Panc1 (cell line): ENCODE measurements around the gene VSTM2A. TPM values are rescaled to one million over a fixed set of nuclear protein-coding genes. Genes with fewer than 3 reads are reported as not detected.

Source experiments
- ATAC-seq: fragments of 200-7000 bp; cut with Tn5 transposase; 2 replicates; pipeline ENCODE4 v1.9.1; 2020; ENCODE audit warnings: mild to moderate bottlenecking, moderate library complexity
- BruUV-seq: library from RNA; stranded (reverse); fragments of 400-500 nt; replicated peaks from 2 replicates; lab custom pipeline; 2021; lab: Mats Ljungman, UMichigan
- CTCF ChIA-PET: fragments of 300-600 bp; sonication (Branson Sonifier 250); formaldehyde crosslinking; loops from one replicate; lab custom pipeline; 2022; ENCODE audit warnings: antibody characterized with exemption; lab: Charles Lee
- POLR2A ChIA-PET: fragments of 300-600 bp; sonication (Branson Sonifier 250); formaldehyde crosslinking; loops from one replicate; lab custom pipeline; 2022; ENCODE audit warnings: antibody characterized with exemption; lab: Charles Lee
- DNase-seq: peaks from one replicate; pipeline ENCODE4 v3.0.0-alpha.2; 2010; ENCODE audit warnings: low read depth, low spot score
- H3K27ac ChIP-seq: 2 replicates; pipeline ENCODE4 v1.5.1; 2011; ENCODE audit warnings: mild to moderate bottlenecking, low read length, inconsistent platforms
- H3K27me3 ChIP-seq: fragments of 200-500 bp; sonication (Bioruptor generic); 2 replicates; pipeline ENCODE4 v1.6.0; 2014; ENCODE audit warnings: low read length, inconsistent platforms; ENCODE audit not compliant: control insufficient read depth, insufficient read depth
- H3K36me3 ChIP-seq: fragments of 200-500 bp; sonication (Bioruptor generic); 2 replicates; pipeline ENCODE4 v1.5.1; 2014; ENCODE audit warnings: inconsistent platforms, mild to moderate bottlenecking, low read length, moderate library complexity; ENCODE audit not compliant: control insufficient read depth, insufficient read depth
- H3K4me1 ChIP-seq: 2 replicates; pipeline ENCODE4 v1.5.1; 2011; ENCODE audit warnings: inconsistent platforms, mild to moderate bottlenecking, low read length, moderate library complexity; ENCODE audit not compliant: control insufficient read depth, insufficient read depth
- H3K4me3 ChIP-seq, 2 experiments: 2 replicates each; pipeline ENCODE4 v1.5.1; 2011 to 2012; ENCODE audit warnings: low read depth in 2 of 2, low read length in 2 of 2, mild to moderate bottlenecking in 2 of 2, inconsistent platforms in 1 of 2, moderate library complexity in 1 of 2
- H3K9me3 ChIP-seq: fragments of 200-500 bp; sonication (Bioruptor generic); 2 replicates; pipeline ENCODE4 v1.5.1; 2014; ENCODE audit warnings: low read depth, mild to moderate bottlenecking, inconsistent platforms, low read length, moderate library complexity; ENCODE audit not compliant: control insufficient read depth, insufficient read depth
- POLR2AphosphoS5 ChIP-seq: IDR thresholded peaks from 2 replicates; pipeline ENCODE4 v1.6.1; 2012; ENCODE audit warnings: mild to moderate bottlenecking, low read depth, low read length, moderate library complexity
- SIN3A ChIP-seq: IDR thresholded peaks from 2 replicates; pipeline ENCODE4 v1.6.1; 2012; ENCODE audit warnings: low read depth, mild to moderate bottlenecking, low read length, moderate library complexity, borderline replicate concordance; ENCODE audit not compliant: insufficient read depth
- TCF7L2 ChIP-seq: IDR thresholded peaks from 2 replicates; pipeline ENCODE4 v1.6.1; 2011; ENCODE audit warnings: mild to moderate bottlenecking, low read depth, low read length, inconsistent platforms
- in situ Hi-C: cut with HindIII; loops from 2 replicates; pipeline ENCODE4 v1.10.0; 2016; ENCODE audit warnings: low sequenced_read_pairs, low pct_unique_long_range_greater_than_20kb
- intact Hi-C: fragments of 100-400 bp; cut with micrococcal nuclease; formaldehyde crosslinking; loops from one replicate; pipeline ENCODE4 v1.10.0; 2022; ENCODE audit not compliant: unreplicated experiment
- total RNA-seq: library from RNA; stranded (reverse); gene quantifications from one replicate; pipeline ENCODE4 v1.2.1, GENCODE V29; 2021; ENCODE audit not compliant: unreplicated experiment
- TF ChIP-seq, protein P1 (sequence below): fragments of 450-650 bp; IDR thresholded peaks from 2 replicates; pipeline ENCODE4 v1.5.1; 2017; ENCODE audit warnings: mild to moderate bottlenecking
- TF ChIP-seq, protein P2 (sequence below), 2 experiments: IDR thresholded peaks; 2 replicates each; pipeline ENCODE4 v1.6.1; 2011 to 2012; ENCODE audit warnings: low read depth in 2 of 2, control low read depth in 1 of 2, low read length in 1 of 2, mild to moderate bottlenecking in 1 of 2, moderate library complexity in 1 of 2; ENCODE audit not compliant: insufficient read depth in 1 of 2

The VSTM2A gene
- total RNA-seq, 1 experiment from 2014 or later, result not detected

DNA sequence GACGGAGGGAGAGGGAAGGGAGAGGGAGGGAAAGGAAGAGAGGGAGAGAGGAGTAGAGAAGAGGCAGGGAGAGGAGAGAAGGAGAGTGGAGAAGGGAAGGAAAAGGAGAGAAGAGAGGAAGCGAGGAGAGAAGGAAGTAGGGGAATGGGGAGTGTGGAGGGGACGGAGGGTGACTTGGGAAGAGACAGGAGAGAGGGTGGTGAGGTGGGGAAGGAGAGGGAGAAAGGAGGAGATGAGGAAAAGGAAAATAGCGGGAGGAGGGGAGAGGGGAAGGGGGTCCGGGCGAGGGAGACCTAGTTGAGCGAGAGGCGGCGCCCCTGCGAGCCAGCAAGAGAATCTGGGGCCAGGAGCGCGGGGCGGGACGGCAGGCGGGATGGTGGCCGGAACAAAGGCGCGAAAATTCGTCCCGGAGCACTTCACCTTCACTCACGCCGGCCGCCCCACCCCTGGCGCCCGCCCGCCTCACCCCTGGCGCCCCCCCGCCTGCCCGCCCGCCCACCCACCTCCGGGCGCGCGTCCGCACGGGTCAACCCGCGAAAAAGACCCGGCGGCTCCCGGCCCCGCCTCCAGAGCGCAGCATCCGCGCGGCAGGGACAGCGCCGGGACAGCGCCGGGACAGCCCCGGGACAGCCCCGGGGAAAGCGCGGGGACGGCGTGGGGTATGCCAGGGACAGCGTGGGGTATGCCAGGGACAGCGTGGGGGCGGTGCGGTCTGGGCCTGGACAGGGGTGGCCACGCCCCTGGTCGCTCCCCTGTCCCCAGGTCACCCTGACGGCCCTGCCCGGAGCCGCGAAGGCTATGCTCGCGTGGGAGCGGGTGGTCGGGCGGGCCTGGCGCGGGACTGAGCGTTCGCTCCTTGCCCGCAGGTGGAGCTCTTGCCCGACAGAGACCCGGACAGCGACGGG, 4.2 kb downstream of the VSTM2A start:
- no TSS peak for BruUV-seq
- ATAC-seq (peak; percentile 88), DNase-seq (no peak)
- no peaks in the 10 kb centered on the region for H3K36me3 ChIP-seq
- peaks cover 2% of the 10 kb centered on the region; the same call in 1 of the 2 replicates for H3K4me1 ChIP-seq
- intact Hi-C loops, result loop anchor here (5.0 kb wide), 1 partner anchor 111 kb away; no protein-coding TSS in a partner anchor
- in situ Hi-C loops, result no loop called here
- POLR2A ChIA-PET, result no interaction called here
- no peak for TF ChIP-seq POLR2AphosphoS5
- TF ChIP-seq, protein P1, sequence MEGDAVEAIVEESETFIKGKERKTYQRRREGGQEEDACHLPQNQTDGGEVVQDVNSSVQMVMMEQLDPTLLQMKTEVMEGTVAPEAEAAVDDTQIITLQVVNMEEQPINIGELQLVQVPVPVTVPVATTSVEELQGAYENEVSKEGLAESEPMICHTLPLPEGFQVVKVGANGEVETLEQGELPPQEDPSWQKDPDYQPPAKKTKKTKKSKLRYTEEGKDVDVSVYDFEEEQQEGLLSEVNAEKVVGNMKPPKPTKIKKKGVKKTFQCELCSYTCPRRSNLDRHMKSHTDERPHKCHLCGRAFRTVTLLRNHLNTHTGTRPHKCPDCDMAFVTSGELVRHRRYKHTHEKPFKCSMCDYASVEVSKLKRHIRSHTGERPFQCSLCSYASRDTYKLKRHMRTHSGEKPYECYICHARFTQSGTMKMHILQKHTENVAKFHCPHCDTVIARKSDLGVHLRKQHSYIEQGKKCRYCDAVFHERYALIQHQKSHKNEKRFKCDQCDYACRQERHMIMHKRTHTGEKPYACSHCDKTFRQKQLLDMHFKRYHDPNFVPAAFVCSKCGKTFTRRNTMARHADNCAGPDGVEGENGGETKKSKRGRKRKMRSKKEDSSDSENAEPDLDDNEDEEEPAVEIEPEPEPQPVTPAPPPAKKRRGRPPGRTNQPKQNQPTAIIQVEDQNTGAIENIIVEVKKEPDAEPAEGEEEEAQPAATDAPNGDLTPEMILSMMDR, result peak; percentile 68
- H3K27ac ChIP-seq, result no peak overlapping the region
- CTCF ChIA-PET, result no interaction called here
- H3K4me3 ChIP-seq, result peak overlapping the region; percentile 29 to 36
- H3K27me3 ChIP-seq, result peaks cover 39% of the 10 kb centered on the region
- no peaks in the 10 kb centered on the region for H3K9me3 ChIP-seq

DNA sequence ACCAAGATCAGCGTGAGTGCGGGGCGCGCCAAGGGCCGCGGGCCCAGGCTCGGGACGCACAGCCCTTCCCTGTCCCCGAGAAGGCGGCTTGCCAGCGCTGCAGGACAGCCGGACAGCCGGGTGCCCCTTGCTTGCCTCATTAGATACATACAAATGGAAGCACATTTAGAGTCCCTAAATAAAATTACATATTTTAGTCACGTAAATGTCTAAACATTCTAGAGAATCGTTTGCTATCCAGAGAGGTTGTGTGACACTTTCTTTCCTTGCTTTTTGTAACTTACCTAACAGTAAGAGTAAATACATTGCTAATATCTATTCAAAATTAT, 4.8 kb downstream of the VSTM2A start:
- ATAC-seq (no peak), DNase-seq (no peak)
- BruUV-seq, result no TSS peak
- intact Hi-C loops, result loop anchor here (5.0 kb wide), 1 partner anchor 110 kb away; no protein-coding TSS in a partner anchor
- in situ Hi-C loops, result no loop called here
- TF ChIP-seq, protein P2, sequence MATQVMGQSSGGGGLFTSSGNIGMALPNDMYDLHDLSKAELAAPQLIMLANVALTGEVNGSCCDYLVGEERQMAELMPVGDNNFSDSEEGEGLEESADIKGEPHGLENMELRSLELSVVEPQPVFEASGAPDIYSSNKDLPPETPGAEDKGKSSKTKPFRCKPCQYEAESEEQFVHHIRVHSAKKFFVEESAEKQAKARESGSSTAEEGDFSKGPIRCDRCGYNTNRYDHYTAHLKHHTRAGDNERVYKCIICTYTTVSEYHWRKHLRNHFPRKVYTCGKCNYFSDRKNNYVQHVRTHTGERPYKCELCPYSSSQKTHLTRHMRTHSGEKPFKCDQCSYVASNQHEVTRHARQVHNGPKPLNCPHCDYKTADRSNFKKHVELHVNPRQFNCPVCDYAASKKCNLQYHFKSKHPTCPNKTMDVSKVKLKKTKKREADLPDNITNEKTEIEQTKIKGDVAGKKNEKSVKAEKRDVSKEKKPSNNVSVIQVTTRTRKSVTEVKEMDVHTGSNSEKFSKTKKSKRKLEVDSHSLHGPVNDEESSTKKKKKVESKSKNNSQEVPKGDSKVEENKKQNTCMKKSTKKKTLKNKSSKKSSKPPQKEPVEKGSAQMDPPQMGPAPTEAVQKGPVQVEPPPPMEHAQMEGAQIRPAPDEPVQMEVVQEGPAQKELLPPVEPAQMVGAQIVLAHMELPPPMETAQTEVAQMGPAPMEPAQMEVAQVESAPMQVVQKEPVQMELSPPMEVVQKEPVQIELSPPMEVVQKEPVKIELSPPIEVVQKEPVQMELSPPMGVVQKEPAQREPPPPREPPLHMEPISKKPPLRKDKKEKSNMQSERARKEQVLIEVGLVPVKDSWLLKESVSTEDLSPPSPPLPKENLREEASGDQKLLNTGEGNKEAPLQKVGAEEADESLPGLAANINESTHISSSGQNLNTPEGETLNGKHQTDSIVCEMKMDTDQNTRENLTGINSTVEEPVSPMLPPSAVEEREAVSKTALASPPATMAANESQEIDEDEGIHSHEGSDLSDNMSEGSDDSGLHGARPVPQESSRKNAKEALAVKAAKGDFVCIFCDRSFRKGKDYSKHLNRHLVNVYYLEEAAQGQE (IDR thresholded peaks at IDR 0.05; ENCODE audit: insufficient read depth in 1 of 2, low read depth in 2 of 2, low read length in 1 of 2), result no peak
- TF ChIP-seq SIN3A (no peak), POLR2AphosphoS5 (no peak), TCF7L2 (no peak)
- TF ChIP-seq, protein P1, result peak; percentile 30
- H3K27me3 ChIP-seq, result peaks cover 35% of the 10 kb centered on the region
- H3K9me3 ChIP-seq, result no peaks in the 10 kb centered on the region
- H3K36me3 ChIP-seq, result no peaks in the 10 kb centered on the region
- ChIA-PET CTCF (no interaction called here), POLR2A (no interaction called here)
- peaks cover 2% of the 10 kb centered on the region; the same call in 1 of the 2 replicates for H3K4me1 ChIP-seq
- no peak overlapping the region for H3K27ac ChIP-seq
- peak overlapping the region; percentile 29 to 36 for H3K4me3 ChIP-seq
